Right lobe of liver (tissue), 6 donors: Measurements from ENCODE around the gene KRT36. TPM values are rescaled to one million over a fixed set of nuclear protein-coding genes. Genes with fewer than 3 reads are reported as not detected.

ENCODE experiments used
- ATAC-seq, 4 donors: fragments of 200-7000 bp; cut with Tn5 transposase; one replicate each; pipeline ENCODE4 v1.9.1; 2020; ENCODE audit warnings: mild to moderate bottlenecking in 4 of 4, moderate library complexity in 4 of 4
- DNase-seq, 3 donors: peaks; one replicate each; pipeline ENCODE4 v3.0.0-alpha.2; 2020
- H3K27ac ChIP-seq, 3 donors: fragments of 200-600 bp; one replicate each; pipeline ENCODE4 v1.8.0; 2022
- H3K27me3 ChIP-seq, 2 donors: fragments of 200-600 bp; one replicate each; pipeline ENCODE4 v1.8.0; 2022
- H3K36me3 ChIP-seq, 4 donors: fragments of 200-600 bp; sonication (generic) in 1 of 4; one replicate each; pipeline versions ENCODE4 v1.5.1 to v1.8.0; 2017 to 2022; ENCODE audit warnings: control low read depth in 1 of 4
- H3K4me1 ChIP-seq, 4 donors: fragments of 200-600 bp; sonication (generic) in 1 of 4; one replicate each; pipeline versions ENCODE4 v1.5.1 to v1.8.0; 2017 to 2022; ENCODE audit warnings: control low read depth in 1 of 4
- H3K4me3 ChIP-seq, 3 donors: fragments of 200-600 bp; one replicate each; pipeline ENCODE4 v1.8.0; 2022
- H3K9me3 ChIP-seq, 4 donors: fragments of 200-600 bp; sonication (generic) in 1 of 4; one replicate each; pipeline versions ENCODE4 v1.5.1 to v1.8.0; 2017 to 2022; ENCODE audit warnings: control low read depth in 1 of 4
- POLR2A ChIP-seq: fragments of 450-650 bp; IDR thresholded peaks from one replicate; pipeline ENCODE4 v1.6.1; 2017; ENCODE audit warnings: antibody characterized with exemption, mild to moderate bottlenecking
- WGBS: methylation state at CpG from one replicate; pipeline ENCODE4 v1.1.6; 2018; ENCODE audit warnings: low coverage, low lambda C conversion rate; ENCODE audit not compliant: insufficient coverage; ENCODE audit errors: missing lambda C conversion rate; 5-methylcytosine and 5-hydroxymethylcytosine counted together
- intact Hi-C, 2 donors: fragments of 100-400 bp; cut with DNase I; formaldehyde crosslinking; loops; one replicate each; pipeline versions ENCODE4 v1.11.2 to v1.14.1; 2022
- total RNA-seq, 6 experiments: library from RNA; depleted of rRNA in 2 of 6; stranded (reverse); fragments of >200 nt in 2 of 6; fragmentation: NEBNext Ultra II Directional in 3 of 6; extraction: Animal tissue kit (Norgen Biotek cat#: 25700) in 3 of 6; gene quantifications; one replicate each; pipeline versions ENCODE4 v1.1.0 to v1.2.4, GENCODE V29; 2016 to 2023
- TF ChIP-seq, protein P1 (sequence below), 4 donors: fragments of 200-600 bp in 3 of 4; fragments of 450-650 bp in 1 of 4; IDR thresholded peaks; one replicate each; pipeline versions ENCODE4 v1.5.1 to v1.8.0; 2016 to 2022; ENCODE audit warnings: antibody characterized with exemption in 4 of 4, mild to moderate bottlenecking in 2 of 4
- donor health status: DM: no; HTN: yes; CAD: no.
- donor health status: DM: no; HTN: no; CAD: no.
- donor health status: DM: no; HTN: no; CAD: no.
- donor health status: DM: no; HTN: yes; CAD: no.
- donor health status: DM: no; HTN: yes; CAD: no.

KRT36 gene
- total RNA-seq, 6 experiments from 2014 or later, result not detected

DNA sequence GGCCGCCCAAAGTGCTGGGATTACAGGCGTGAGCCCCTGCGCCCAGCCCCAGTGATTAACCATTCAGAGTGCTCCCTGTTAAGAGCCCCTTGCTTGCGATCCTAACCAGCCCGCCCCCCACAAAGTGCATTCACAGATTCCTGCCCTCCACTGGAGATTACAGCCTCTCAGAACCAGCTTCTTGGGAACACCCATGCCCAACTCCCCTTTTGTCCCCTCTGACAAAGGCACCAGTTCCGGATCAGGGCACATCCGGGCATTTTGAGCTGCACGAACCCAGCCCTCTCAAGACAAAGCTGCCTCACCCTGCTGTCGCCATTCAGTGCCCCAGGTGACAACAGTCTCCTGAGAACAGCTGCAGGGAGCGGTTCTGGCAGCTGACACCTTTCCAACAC is 39.2 kb upstream of the KRT36 start:
- DNase-seq (no peak), ATAC-seq (no peak)
- H3K36me3 ChIP-seq, result no peaks in the 10 kb centered on the region
- H3K27ac ChIP-seq, result no peak overlapping the region
- peaks cover 0 to 8% of the 10 kb centered on the region in 2 donors for H3K27me3 ChIP-seq
- intact Hi-C loops, result no loop called here
- H3K4me1 ChIP-seq, result no peaks in the 10 kb centered on the region
- no peaks in the 10 kb centered on the region for H3K9me3 ChIP-seq
- no peak for TF ChIP-seq POLR2A
- TF ChIP-seq, protein P1, sequence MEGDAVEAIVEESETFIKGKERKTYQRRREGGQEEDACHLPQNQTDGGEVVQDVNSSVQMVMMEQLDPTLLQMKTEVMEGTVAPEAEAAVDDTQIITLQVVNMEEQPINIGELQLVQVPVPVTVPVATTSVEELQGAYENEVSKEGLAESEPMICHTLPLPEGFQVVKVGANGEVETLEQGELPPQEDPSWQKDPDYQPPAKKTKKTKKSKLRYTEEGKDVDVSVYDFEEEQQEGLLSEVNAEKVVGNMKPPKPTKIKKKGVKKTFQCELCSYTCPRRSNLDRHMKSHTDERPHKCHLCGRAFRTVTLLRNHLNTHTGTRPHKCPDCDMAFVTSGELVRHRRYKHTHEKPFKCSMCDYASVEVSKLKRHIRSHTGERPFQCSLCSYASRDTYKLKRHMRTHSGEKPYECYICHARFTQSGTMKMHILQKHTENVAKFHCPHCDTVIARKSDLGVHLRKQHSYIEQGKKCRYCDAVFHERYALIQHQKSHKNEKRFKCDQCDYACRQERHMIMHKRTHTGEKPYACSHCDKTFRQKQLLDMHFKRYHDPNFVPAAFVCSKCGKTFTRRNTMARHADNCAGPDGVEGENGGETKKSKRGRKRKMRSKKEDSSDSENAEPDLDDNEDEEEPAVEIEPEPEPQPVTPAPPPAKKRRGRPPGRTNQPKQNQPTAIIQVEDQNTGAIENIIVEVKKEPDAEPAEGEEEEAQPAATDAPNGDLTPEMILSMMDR (IDR thresholded peaks at IDR 0.05), result no peak
- WGBS, result 38% methylated on average over 4 of the region's 10 CpGs
- H3K4me3 ChIP-seq, result no peak overlapping the region

DNA sequence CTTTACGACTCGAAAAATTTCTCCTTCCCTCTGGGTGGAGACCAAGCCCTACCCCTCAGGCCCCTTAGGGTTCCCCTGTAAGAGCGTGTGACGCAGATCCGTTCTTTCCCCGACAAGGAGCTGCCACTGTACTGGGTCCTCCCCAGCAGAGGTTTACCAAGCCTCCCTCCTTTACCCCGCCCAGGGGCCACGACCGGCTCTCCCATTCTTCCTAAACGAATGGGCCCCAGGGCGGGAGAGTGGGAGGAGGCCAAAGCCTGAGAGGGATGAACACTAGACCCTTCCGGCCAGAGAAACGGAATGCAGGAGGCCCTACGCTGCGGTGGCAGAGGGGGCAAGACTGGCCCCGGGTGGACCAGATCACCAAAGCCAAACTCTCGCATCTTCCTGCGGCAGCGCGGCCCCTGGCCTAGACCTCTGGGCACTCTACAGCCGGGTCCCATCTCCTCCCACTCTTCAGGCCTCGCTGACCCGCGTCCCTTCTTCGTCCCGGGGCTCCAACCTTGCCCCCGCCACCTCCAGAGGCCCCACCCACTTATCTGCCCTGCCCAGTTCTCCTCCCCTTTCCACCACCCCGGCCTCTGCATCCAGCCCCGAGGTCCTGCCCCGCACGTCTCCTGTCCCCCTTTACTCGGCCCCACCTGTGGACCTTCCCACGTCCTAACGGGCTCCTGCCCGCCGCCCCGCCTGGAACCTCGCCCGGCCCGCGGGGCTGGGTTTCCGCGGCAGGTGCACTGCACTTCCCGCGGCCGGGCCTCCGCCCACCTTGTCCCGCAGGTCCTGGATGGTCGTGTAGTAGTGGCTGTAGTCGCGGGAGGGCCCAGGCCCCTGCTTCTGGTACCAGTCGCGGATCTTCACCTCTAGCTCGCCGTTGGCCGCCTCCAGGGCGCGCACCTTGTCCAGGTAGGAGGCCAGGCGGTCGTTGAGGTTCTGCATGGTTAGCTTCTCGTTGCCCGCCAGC is 37.6 kb upstream of the KRT36 start:
- intact Hi-C loops, result no loop called here
- Histone ChIP-seq H3K9me3 (no peaks in the 10 kb centered on the region), H3K4me3 (no peak overlapping the region), H3K36me3 (no peaks in the 10 kb centered on the region), H3K27ac (no peak overlapping the region), H3K4me1 (no peaks in the 10 kb centered on the region), H3K27me3 (peaks cover 0 to 8% of the 10 kb centered on the region in 2 donors)
- TF ChIP-seq POLR2A, result no peak
- TF ChIP-seq, protein P1 (IDR thresholded peaks at IDR 0.05), result no peak
- ATAC-seq (peak in 1 of 4 donors; percentile 24), DNase-seq (no peak)
- whole genome bisulfite sequencing, result 8% methylated on average over 43 of the region's 62 CpGs

DNA sequence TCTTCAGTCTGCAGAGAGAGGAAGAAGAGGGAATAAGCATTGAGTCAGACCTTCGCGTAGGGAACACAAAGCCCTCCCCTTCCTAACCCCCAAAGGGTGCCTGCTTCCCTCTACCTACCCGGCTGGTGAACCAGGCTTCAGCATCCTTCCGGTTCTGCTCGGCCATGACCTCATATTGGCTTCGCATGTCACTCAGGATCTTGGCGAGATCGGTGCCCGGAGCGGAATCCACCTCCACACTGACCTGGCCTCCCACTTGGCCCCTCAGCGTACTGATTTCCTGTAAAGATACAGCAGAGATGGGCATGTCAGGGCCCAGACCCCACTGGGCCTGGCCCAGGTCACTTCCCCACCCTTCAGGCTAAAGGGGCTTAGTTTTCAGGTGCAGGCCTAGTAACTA is 34.6 kb upstream of the KRT36 start:
- no peaks in the 10 kb centered on the region for H3K9me3 ChIP-seq
- no peak overlapping the region for H3K27ac ChIP-seq
- no peaks in the 10 kb centered on the region for H3K36me3 ChIP-seq
- peaks cover 0 to 8% of the 10 kb centered on the region in 2 donors for H3K27me3 ChIP-seq
- TF ChIP-seq, protein P1 (IDR thresholded peaks at IDR 0.05), result no peak
- no peak for TF ChIP-seq POLR2A
- WGBS, result 93% methylated on average over 5 of the region's 11 CpGs
- ATAC-seq (no peak), DNase-seq (no peak)
- H3K4me3 ChIP-seq, result no peak overlapping the region
- intact Hi-C loops, result no loop called here
- H3K4me1 ChIP-seq, result no peaks in the 10 kb centered on the region

DNA sequence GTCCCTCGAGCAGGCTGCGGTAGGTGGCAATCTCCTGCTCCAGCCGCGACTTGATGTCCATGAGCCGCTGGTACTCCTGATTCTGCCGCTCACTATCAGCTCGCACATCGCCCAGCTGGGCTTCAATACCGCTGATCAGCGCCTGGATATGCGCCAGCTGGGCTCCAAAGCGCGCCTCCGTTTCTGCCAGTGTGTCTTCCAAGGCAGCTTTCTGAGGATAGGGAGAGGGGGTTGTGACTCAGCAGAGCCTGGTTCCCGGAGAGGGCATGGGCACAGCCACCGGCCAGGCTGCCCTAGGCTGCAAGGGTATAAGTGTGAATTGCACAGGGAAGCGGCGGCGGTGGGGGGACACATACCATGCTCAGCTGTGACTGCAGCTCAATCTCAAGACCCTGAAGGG is 34.1 kb upstream of the KRT36 start:
- no peak for ATAC-seq
- Histone ChIP-seq H3K9me3 (no peaks in the 10 kb centered on the region), H3K36me3 (no peaks in the 10 kb centered on the region), H3K4me1 (no peaks in the 10 kb centered on the region), H3K27me3 (peaks cover 0 to 8% of the 10 kb centered on the region in 2 donors), H3K27ac (no peak overlapping the region), H3K4me3 (no peak overlapping the region)
- TF ChIP-seq, protein P1 (IDR thresholded peaks at IDR 0.05), result no peak
- no peak for TF ChIP-seq POLR2A
- intact Hi-C loops, result no loop called here
- DNase-seq, result no peak
- WGBS, result 78% methylated on average over 16 of the region's 19 CpGs
